ENCODE data around the gene TNNI2.

The TNNI2 gene

GRCh38 chr11:1822648-1823375 lies 16.0 kb upstream of the TNNI2 start:
- no peak for DNase-seq

- no peak for DNase-seq
These were observed 15.2 kb upstream of the TNNI2 start for GRCh38 chr11:1823376-1824220.

GRCh38 chr11:1824221-1825038 lies 14.4 kb upstream of the TNNI2 start:
- DNase-seq = no peak

DNA sequence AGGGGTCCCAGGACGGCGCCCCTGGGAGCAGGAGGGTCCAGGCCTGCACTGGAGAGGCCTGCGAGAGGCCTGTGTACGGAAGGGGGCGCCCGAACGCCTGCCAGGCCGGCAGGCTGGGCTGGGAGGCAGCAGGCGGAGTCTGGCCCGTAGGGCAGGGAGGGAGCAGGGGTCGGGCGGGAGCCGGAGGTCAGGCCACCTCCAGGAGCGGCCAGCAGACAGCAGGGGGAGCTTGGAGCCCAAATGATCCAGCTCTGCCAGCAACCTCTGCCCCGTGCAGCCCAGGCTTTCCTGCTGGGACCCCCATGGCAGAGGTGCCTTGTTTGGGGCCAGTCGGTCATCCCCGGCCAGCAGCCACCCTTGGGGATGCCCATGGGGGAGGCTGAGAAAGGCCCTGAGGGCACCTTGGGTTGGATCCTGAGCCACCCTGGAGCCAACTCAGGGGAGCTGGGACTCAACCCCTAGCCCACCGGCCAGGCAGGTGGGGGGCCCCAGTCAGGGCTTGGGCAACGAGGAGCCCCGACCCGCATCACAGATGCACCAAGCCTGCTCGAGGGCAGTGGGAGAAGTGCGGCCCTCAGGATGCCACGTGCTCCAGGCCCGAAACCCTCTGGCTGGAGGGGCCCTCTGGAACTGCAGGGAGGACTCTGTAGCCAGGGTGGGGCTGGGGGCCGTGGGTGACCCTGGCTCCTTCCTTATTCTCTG lies 13.6 kb upstream of the TNNI2 start:
- no peak for DNase-seq

- no peak for DNase-seq
These were observed 12.9 kb upstream of the TNNI2 start for GRCh38 chr11:1825785-1826451.

DNA sequence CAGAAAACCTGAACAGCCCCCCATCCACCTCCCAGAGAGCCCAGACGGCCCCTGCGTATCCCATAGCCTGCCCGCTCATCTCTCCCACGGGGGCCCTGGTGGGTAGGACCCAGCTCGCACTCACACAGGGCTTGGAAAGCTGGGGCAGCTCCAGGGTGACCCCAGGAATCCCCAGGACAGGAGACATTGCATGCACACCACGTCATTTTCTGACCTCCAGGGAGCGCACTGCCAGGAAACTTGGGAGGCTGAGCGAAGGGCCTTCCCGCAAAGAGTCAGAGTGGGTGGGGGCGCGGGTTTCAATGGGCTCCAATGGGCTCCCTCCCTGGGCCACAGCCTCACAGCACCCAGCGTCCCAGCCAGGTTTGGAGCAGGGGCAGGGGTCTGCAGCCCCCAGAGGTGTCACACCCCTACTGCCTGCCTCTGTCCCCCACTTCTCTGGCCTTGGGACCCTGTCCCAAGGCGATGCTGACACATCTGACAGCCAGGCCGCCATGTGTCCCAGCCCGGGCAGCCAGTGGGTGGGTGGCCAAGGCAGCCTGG lies 12.2 kb upstream of the TNNI2 start:
- peak in 2 of 14 donors; percentile 20 to 84 for DNase-seq

GRCh38 chr11:1827095-1827813 lies 11.5 kb upstream of the TNNI2 start:
- peak in 5 of 14 donors; percentile 17 to 79 (median 41) for DNase-seq

- no peak for DNase-seq
These were observed 10.8 kb upstream of the TNNI2 start for GRCh38 chr11:1827931-1828330.

GRCh38 chr11:1828542-1828941 lies 10.2 kb upstream of the TNNI2 start:
- no peak for DNase-seq

DNA sequence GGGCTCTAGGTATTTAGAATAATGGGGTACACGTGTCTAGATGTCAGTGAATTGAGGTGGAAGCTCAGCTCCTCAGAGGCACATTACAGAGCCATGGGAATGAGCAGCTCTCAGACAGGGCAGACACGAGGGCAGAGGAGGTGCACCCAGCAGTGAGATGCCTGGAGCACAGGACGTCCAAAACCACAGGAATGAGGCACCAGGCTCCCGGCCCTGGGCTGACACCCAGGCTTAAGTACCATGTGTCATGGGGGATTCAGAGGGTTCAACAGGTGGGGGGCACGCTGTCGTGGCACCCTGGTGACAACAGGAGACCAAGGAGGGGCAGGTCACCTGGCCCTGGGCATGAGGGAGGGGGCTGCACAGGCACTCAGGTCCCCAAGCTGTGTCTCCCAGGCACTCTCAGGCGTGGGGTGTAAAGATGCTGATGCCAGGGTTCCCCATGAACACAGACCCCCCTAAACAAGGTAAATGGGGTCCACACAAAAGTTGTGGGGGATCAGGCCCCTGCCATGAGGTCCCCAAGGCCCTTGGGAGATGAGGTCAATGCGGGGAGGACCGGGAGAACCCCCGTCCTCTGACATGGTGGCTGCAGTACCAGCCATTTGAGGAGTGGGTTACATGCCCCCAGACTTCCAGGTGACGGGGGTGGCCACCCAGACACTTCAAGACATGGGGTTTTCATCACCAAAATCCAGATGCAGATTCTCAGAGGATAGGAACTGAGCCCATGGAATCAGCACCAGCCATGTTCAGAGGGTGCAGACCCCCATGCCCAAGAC lies 9.6 kb upstream of the TNNI2 start:
- DNase-seq = no peak

- DNase-seq = no peak
These were observed 8.8 kb upstream of the TNNI2 start for GRCh38 chr11:1830004-1830321.

GRCh38 chr11:1830322-1831223 lies 8.2 kb upstream of the TNNI2 start:
- DNase-seq = no peak

DNA sequence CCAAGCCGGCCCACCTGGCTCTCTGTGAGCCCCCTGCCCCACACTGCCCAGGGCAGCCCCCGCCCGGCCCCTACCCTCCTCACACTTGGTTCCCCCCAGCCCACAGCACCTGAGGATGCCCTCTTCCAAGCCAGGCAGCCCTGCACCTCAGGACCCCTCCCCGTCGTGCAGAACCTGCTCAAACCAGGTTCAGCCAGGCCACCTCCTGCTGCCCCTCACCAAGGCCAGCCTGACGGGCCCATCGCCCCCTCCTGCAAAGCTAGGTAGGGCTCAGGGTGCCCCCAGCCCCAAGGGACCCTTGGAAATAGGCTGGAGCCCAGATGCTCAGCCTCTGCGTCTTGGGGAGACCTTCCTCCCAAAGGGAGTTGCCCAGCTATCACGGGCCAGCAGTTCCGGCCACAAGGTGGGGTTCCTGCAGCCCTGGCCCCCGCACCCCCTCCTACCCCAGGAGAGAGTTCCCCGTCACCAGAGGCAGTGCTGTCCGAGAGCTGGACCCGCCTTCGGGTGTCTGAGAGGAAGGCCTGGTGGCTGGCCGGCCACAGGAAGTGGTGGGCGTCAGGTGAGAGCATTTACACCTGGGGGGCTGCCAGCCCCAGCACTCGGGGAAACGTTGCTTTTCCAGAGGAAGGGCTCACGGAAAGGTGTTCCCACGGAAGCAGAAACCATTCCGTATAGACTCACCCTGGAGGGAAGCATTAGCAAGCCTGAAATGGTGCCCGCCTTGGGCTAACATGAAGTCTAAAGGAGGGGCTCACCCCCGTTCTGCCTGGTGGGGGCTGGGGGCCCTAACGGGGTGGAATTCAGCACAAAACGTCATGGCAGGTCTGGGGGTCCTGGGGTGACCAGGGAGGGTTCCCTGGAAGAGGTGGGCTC lies 7.2 kb upstream of the TNNI2 start:
- DNase-seq = no peak

DNA sequence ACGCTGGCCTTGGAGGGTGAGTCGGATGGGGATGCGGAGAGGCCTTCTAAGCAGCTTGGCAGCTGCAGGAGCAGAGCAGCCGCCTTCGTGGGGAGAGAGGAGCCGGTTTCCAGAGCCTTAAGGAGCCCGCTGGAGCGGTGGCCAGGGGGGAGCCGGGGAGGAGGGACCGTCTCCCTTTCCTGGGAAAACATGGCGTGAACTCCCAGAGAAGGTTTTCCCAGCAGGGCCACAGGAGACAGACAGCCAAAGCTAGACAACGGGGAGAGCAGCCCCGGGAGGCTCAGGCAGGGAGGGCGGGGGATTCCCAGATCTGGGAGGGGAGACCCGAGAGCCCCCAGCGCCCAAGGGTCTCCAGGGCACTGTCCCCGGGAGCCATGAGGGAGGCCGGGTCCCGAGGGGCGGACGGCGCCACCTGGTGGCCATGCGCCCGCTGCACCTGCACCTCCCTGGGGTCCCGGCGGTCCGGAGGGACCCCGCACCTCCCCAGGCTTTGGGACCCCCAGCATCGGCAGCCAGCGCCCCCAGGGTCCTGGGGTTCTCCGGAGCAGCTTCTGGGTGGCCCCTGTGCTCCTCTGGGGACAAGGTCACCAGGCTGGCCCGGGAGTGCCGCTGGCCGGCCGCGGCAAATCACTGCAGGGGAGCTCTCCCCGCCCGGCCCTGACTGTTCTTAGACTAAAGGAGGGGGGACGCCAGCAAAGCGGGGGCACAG lies 6.4 kb upstream of the TNNI2 start:
- peak in 11 of 14 donors; percentile 46 to 76 (median 54) for DNase-seq

DNA sequence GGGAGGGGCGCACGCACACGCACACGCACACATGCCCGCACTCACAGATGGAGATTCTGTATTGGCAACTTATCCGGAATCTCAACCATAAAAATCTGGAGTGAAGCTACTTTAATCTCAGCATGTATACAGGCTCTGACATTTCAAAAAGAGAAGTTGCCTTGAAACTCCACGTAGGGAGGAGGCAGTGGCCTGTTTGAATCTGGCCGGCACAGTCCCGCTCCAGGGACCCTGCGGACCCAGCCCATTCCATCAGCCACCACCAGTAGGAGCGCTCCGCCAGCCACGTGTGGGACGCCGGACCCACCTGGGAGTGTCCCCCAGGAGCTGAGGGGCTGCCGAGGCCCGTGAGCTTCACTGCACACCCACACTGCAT lies 5.9 kb upstream of the TNNI2 start:
- DNase-seq = no peak

DNA sequence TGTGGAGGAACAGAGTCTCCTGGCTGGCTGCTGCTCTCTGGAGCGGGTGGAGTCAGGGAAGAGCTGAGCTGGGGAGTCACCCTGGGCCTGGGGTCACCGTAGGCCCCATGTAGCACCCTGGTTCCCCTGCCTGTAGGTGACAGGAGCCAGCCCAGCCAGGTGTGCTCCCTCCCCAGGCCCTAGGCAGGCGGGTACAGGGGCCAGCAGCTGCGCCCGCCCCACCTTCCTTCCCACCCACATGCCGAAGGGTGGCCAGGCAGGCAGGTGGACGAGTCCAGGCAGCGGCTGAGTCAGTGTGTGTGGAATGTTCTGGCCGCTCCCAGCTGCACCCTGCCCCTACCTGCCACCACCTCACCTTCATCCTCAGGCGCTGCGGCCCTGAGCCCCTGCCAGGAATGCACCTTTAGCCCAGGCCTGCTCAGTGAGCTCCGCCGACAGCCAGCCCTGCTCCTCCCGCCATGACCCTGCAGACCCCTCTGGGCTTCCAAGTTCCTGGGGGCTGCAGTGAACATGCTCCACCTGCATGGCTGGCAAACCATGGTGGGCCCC lies 4.6 kb upstream of the TNNI2 start:
- DNase-seq = no peak
